ENCODE results near the gene MALT1. TPM values are rescaled to one million over a fixed set of nuclear protein-coding genes. Genes with fewer than 3 reads are reported as not detected.

MALT1 gene
- total and polyA plus RNA-seq, 9 of the 15 experiments (the other 6 are each of a cell fraction or from before 2014, with no cell fraction given) = 0.14 to 1.6 (median 0.32) TPM

- in situ Hi-C loops (cut with MboI) = no loop called here
- no peak for TF ChIP-seq IRF2 (CRISPR knock-in tag; IDR thresholded peaks at IDR 0.05)
- no peak for TF ChIP-seq NBN (IDR thresholded peaks at IDR 0.05; ENCODE audit: low read depth)
- TF ChIP-seq KHSRP (IDR thresholded peaks at IDR 0.05) = no peak
- TF ChIP-seq THRA (IDR thresholded peaks at IDR 0.05) = no peak
- no peak for TF ChIP-seq BACH1 (tag; IDR thresholded peaks at IDR 0.05)
- TF ChIP-seq U2AF2 (optimal IDR thresholded peaks at IDR 0.05; ENCODE audit: low read depth, low read length) = no peak
- no peak for TF ChIP-seq LARP7 (IDR thresholded peaks at IDR 0.05)
- TF ChIP-seq ZFP30 (CRISPR knock-in tag; IDR thresholded peaks at IDR 0.05; ENCODE audit: borderline replicate concordance) = no peak
- TF ChIP-seq TOE1 (IDR thresholded peaks at IDR 0.05; ENCODE audit: borderline replicate concordance) = no peak
- TF ChIP-seq TOE1 (CRISPR knock-in tag; IDR thresholded peaks at IDR 0.05; ENCODE audit: borderline replicate concordance, low read depth) = no peak
- TF ChIP-seq DIDO1 (tag; IDR thresholded peaks at IDR 0.05; ENCODE audit: low read depth) = no peak
- no peak for TF ChIP-seq PKNOX1 (IDR thresholded peaks at IDR 0.05)
- TF ChIP-seq STAG1 (CRISPR knock-in tag; IDR thresholded peaks at IDR 0.05; ENCODE audit: borderline replicate concordance) = no peak
- TF ChIP-seq THRB (CRISPR knock-in tag; conservative IDR thresholded peaks at IDR 0.05) = no peak
- TF ChIP-seq NFIX (CRISPR knock-in tag; IDR thresholded peaks at IDR 0.05; ENCODE audit: low read depth) = no peak
- no peak for TF ChIP-seq ADNP (tag; IDR thresholded peaks at IDR 0.05)
- no peak for TF ChIP-seq ILF3 (IDR thresholded peaks at IDR 0.05; ENCODE audit: borderline replicate concordance)
- no peak for TF ChIP-seq ZC3H11A (IDR thresholded peaks at IDR 0.05; ENCODE audit: low read depth, low read length)
- TF ChIP-seq PPARD (CRISPR knock-in tag; IDR thresholded peaks at IDR 0.05) = no peak
- no peak for TF ChIP-seq TCF3 (CRISPR knock-in tag; IDR thresholded peaks at IDR 0.05)
- no peak for TF ChIP-seq HDAC8 (tag; IDR thresholded peaks at IDR 0.05)
- BruUV-seq (replicated peaks) = no TSS peak
- H3K36me3 ChIP-seq (ENCODE audit: control insufficient read depth, insufficient read depth, low read length) = no peaks in the 10 kb centered on the region
- no peak overlapping the region for H3K4me2 ChIP-seq (ENCODE audit: insufficient read depth, low read length)
- WGBS (ENCODE audit: insufficient coverage, low coverage, missing lambda C conversion rate) = 0% methylated on average over 5 of the region's 5 CpGs
- H3K9me3 ChIP-seq (replicated peaks; ENCODE audit: control insufficient read depth, insufficient read depth, low read depth, low read length) = no peaks in the 10 kb centered on the region
- peaks cover 0 to 2% of the 10 kb centered on the region in 2 experiments; a peak in 1 of 5 replicates for H3K4me1 ChIP-seq (replicated peaks in 1 of 2; ENCODE audit: control insufficient read depth in 2 of 2, insufficient read depth in 2 of 2, low read length in 2 of 2)
- H3K9me1 ChIP-seq (ENCODE audit: control insufficient read depth, insufficient read depth, low read length) = no peaks in the 10 kb centered on the region
- no peak overlapping the region for H2AFZ ChIP-seq (ENCODE audit: low read depth, low read length)
- DNase-seq (ENCODE audit: extremely low read depth in 1 of 4, low spot score in 3 of 4) (no peak), FAIRE-seq (no peak), ATAC-seq (no peak)
- H3K27ac ChIP-seq (ENCODE audit: extremely low read depth, low read depth, low read length) = no peak overlapping the region
- H3K4me3 ChIP-seq = no peak overlapping the region
- H3K9ac ChIP-seq (ENCODE audit: insufficient read depth in 1 of 2, low read depth in 2 of 2, low read length in 2 of 2) = no peak overlapping the region
- H3K79me2 ChIP-seq (ENCODE audit: control insufficient read depth, insufficient read depth, low read length) = no peaks in the 10 kb centered on the region
- H4K20me1 ChIP-seq (replicated peaks; ENCODE audit: control insufficient read depth, insufficient read depth, low read length) = no peaks in the 10 kb centered on the region
- no peaks in the 10 kb centered on the region; a peak in 1 of 5 replicates for H3K27me3 ChIP-seq (ENCODE audit: control insufficient read depth in 2 of 2, insufficient read depth in 2 of 2, low read length in 2 of 2)
- intact Hi-C loops (cut with micrococcal nuclease) = no loop called here
- ChIA-PET CTCF (ENCODE audit: low intra/inter-chr PET ratio) (no interaction called here), POLR2A (no interaction called here)
Observed at GRCh38 chr18:58639751-58640427, 31.4 kb upstream of the MALT1 start.

Measured in K562 (cell line).